ENCODE data around the gene ZMYM2. TPM values are rescaled to one million over a fixed set of nuclear protein-coding genes. Genes with fewer than 3 reads are reported as not detected.

Gene ZMYM2
- total RNA-seq, 4 donors from 2014 or later, result 54.7 to 175 (median 98.3) TPM

DNA sequence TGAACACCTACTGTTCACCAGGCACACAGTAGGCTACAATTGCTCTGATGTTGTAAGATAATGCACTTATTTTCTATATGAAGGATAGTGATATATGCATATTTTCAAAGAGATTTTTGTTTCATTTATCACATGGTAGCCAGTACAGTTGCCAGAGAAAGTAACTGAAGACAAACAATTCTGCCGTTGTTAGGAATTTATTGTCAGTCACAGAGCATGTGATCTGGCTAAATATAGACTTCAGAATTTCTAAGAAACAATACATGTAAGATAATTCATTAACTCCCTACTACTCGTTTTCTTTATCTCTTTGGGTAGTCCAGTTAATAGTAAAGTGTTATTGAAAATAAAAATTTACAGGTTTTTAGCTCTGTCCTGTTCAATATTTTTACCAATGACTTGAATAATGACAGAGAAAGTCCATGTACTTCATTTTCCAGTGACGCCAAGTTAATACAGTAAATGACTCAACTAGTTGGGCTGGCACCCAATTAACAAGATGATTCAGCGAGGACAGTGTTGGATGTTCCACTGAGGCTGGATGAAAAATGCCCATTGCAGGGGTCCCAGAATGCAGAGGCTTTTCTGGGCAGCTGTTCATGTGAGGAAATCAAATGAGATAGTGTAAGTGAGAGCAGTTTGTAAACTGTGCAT is 166.7 kb downstream of the ZMYM2 start:
- H3K27ac ChIP-seq, result no peak overlapping the region
- H3K4me3 ChIP-seq, result no peak overlapping the region
- TF ChIP-seq POLR2A (IDR thresholded peaks at IDR 0.05), result no peak
- no peak for TF ChIP-seq CTCF (IDR thresholded peaks at IDR 0.05)
- no peaks in the 10 kb centered on the region for H3K9me3 ChIP-seq
- intact Hi-C loops (cut with DNase I; ENCODE audit: low total_unique reads), result no loop called here
- no peaks in the 10 kb centered on the region for H3K36me3 ChIP-seq
- H3K27me3 ChIP-seq, result no peaks in the 10 kb centered on the region
- H3K4me1 ChIP-seq, result peaks cover 0 to 5% of the 10 kb centered on the region in 2 donors
- no peak for DNase-seq

- Histone ChIP-seq H3K9me3 (no peaks in the 10 kb centered on the region), H3K36me3 (no peaks in the 10 kb centered on the region), H3K4me3 (no peak overlapping the region), H3K4me1 (peaks cover 0 to 5% of the 10 kb centered on the region in 2 donors), H3K27ac (no peak overlapping the region), H3K27me3 (no peaks in the 10 kb centered on the region)
- TF ChIP-seq POLR2A (IDR thresholded peaks at IDR 0.05) (no peak), CTCF (IDR thresholded peaks at IDR 0.05) (no peak)
- intact Hi-C loops (cut with DNase I; ENCODE audit: low total_unique reads), result no loop called here
- no peak for DNase-seq
Measured at GRCh38 chr13:20125783-20126165, 167.2 kb downstream of the ZMYM2 start.

DNA sequence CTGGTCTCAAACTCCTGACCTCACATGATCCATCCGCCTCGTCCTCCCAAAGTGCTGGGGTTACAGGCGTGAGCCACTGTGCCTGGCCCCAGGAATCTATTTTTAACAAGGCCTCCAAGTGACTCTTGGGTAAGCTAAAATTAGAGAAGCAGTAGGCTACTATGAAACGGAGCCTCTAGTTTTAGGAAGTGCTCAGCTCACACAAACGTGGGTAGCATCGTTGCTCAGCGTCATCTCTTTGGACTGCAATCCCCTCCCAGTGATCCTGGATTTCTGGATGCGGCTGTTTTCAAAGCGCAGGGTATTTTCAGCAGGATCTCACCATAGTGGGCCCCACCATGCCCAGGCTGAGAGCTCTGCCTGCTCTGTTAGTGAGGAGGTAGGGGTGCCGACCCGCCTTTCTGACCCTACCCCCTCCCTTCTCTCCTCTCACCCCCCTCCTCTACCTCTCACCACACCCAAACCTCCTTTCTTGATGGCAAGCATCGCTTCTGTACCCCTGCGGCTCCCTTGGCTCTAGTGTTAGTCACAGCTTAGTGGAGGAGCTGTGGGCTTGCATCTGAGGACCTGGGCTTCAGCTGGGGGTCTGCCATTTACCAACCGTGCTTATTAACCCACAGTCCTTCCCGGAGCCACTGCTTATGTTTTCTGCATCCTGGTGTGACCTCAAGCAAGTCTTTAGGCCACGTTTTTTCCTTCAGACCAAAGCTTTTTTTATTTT is 168.2 kb downstream of the ZMYM2 start:
- H3K4me1 ChIP-seq, result peaks cover 0 to 5% of the 10 kb centered on the region in 2 donors
- H3K27me3 ChIP-seq, result no peaks in the 10 kb centered on the region
- H3K4me3 ChIP-seq, result no peak overlapping the region
- no peak overlapping the region for H3K27ac ChIP-seq
- no peak for DNase-seq
- intact Hi-C loops (cut with DNase I; ENCODE audit: low total_unique reads), result no loop called here
- no peaks in the 10 kb centered on the region for H3K36me3 ChIP-seq
- TF ChIP-seq POLR2A (IDR thresholded peaks at IDR 0.05), result no peak
- H3K9me3 ChIP-seq, result no peaks in the 10 kb centered on the region

- TF ChIP-seq CTCF (IDR thresholded peaks at IDR 0.05), result no peak
- no peak for TF ChIP-seq POLR2A (IDR thresholded peaks at IDR 0.05)
- Histone ChIP-seq H3K4me1 (peaks cover 0 to 5% of the 10 kb centered on the region in 2 donors), H3K9me3 (no peaks in the 10 kb centered on the region), H3K4me3 (peak overlapping the region; percentile 42 to 44), H3K27ac (peak overlapping the region in 1 of 2 donors; percentile 75), H3K27me3 (no peaks in the 10 kb centered on the region), H3K36me3 (no peaks in the 10 kb centered on the region)
- DNase-seq, result no peak
- intact Hi-C loops (cut with DNase I; ENCODE audit: low total_unique reads), result no loop called here
Measured at GRCh38 chr13:20127262-20127561, 168.7 kb downstream of the ZMYM2 start.

- Histone ChIP-seq H3K27me3 (no peaks in the 10 kb centered on the region), H3K9me3 (no peaks in the 10 kb centered on the region), H3K36me3 (no peaks in the 10 kb centered on the region), H3K27ac (peak overlapping the region; percentile 71 to 75), H3K4me3 (peak overlapping the region; percentile 42 to 44), H3K4me1 (peaks cover 0 to 5% of the 10 kb centered on the region in 2 donors)
- DNase-seq, result peak; percentile 32 to 42
- intact Hi-C loops (cut with DNase I; ENCODE audit: low total_unique reads), result no loop called here
- TF ChIP-seq CTCF (IDR thresholded peaks at IDR 0.05) (peak; percentile 28 to 40 (median 36)), POLR2A (IDR thresholded peaks at IDR 0.05) (no peak)
Measured at GRCh38 chr13:20127562-20128458, 169.3 kb downstream of the ZMYM2 start.

Measured in uterus (tissue), 4 donors.